Ureter (tissue), 1 donor: ENCODE data around the gene RALA. TPM values are rescaled to one million over a fixed set of nuclear protein-coding genes. Genes with fewer than 3 reads are reported as not detected.
"Not testable (repeated sequence)": the region's sequence is repeated elsewhere in the genome, so short reads cannot be mapped to it uniquely, and the experiment has no call there.

ENCODE experiments used
- DNase-seq: peaks from one replicate; pipeline ENCODE4 v3.0.0-alpha.2; 2020; ENCODE audit warnings: low spot score
- total RNA-seq: library from RNA; stranded (reverse); gene quantifications from one replicate; pipeline ENCODE4 v1.2.4, GENCODE V29; 2023
- donor health status: DM: yes; HTN: yes; CAD: no.

RALA gene
- total RNA-seq, 1 donor from 2014 or later, result 20.0 TPM

DNA sequence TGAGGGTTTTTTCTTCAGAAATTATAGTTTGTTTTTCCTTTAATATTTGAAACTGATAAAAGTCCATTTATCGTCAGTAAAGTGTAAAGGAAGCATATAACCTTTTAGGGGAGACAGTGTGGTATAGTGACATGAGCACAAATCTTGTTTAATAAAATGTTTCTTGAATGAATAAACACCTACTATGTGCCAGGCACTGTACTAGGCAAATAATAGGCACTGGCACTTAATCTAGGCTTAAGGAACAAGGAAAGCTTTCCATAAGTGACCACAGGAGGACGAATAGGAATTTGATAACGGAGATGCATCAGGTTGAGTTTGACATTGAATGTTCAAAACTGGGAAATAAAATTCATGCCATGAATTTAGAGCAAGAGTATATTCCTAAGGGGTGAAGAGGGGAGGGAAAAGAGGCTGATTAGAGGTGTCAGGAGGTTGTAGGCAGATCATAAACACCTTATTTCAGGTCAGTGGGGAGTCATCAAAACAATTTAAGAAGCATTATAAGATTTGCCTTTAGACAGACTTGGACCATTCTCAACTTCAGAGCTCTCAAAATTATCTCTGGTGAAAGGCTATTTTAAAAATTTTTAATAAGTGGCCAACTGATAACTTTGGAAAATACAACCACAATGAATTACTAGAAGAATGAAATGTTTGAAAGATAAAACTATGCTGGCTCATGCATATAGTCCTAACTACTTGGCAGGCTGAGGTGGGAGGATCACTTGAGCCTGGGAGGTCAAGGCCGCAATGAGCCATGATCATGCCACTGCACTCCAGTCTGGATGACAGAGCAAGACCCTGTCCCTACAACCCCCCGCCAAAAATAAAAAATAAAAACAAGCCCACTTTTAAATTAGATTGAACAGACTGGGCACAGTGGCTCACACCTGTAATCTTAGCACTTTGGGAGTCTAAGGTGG is 22.4 kb downstream of the RALA start:
- no peak for DNase-seq

DNA sequence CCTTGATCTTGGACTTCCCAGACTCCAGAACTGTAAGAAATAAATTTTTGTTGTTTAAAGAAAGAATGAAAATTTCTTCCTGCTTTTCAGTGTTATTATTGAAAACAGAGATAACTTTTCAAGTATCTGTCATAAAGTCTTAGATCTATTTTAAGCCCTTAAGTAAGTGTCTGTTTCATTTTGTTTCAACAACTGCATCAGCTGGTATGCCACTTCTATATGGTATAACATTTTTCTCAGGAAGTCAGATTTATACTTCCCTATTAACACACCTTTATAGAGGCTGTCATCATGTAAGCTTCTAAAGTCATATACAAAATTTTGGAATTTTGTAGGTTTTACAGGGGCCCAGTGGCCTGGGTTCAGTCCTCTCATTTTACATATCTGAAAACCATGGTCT is 24.4 kb downstream of the RALA start:
- no peak for DNase-seq

DNA sequence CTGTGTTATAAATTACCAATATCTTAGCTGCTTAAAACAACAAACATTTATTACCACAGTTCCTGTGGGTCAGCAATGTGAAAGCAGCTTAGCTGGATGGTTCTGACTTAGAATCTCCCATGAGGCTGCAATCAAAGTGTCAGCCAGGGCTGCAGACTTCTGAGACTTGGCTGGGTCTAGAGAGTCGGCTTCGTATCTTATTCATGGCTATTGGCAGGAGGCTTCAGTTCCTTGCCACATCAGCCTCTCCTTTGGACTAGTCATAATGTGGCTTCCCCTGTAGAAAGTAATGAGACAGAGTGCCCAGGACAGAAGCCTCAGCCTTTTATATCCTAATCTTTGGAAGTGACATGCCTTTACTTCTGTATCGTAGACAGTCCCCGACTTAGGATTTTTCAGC is 27.3 kb downstream of the RALA start:
- DNase-seq, result no peak

DNA sequence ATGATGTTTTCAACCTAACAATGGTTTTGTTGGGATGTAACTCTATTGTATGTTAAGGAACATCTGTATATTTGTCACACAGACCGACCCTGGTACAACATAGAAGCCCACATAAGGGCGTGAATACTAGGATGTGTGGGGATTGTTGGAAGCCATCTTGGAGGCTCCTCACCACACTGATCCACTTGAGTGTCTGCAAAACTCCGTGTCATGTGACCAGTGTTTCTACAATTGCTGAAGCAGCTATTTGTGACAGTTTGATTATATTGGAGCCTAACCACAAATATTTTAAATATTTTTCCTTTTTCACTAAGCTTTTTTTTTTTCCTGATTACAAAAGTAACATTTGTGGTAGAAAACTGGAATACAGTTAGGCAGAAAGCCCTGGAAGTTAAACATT is 27.9 kb downstream of the RALA start:
- DNase-seq, result no peak

DNA sequence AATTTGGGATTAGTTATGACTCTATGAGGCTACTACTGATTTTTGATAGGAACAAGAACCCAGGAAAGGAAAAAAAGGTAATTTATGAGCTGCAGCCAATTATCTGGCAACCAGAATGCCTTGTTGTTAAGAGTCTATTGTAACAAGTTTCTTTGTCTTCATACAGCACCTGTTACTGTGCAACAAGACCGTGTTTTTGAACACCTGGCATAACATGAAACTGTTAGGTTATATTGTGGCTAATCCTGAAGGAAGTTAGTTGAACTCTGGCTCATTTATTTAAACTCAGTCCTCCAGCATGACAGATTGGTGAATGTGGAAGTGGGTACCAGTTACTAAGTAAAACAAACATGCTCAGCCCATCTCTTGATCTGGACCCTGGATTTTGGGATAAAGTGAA is 33.0 kb downstream of the RALA start:
- DNase-seq, result no peak

DNA sequence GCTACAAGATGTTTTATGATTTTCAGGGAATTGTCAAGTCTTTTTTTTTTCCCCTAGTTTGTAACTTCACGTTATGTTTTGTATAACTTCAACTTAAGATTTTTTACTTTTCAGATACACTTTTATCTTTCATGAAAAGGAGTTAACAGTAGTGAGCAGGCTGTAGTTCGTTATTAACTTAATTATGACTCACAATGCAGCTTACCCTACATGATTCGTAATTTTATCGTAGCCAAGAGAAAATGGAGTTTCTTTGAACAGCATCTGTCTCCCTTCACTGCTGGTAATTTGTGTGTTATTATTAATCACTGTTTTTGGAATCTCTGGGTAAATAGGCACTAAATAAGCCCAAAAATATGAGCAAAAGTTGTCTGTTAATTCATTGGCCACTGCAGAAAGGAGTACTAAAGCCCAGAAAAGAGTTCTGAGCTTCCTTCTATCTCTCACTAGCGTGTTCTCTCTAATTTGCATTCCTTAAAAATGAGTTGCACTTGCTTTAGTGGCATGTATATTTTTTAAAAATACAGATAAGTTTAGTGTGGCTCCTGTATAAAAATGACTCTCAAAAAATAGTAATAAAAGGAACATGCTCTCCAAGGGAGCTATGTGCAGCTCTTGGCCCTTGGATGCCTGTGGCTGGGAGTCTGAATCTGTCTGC is 36.1 kb downstream of the RALA start:
- DNase-seq, result no peak

DNA sequence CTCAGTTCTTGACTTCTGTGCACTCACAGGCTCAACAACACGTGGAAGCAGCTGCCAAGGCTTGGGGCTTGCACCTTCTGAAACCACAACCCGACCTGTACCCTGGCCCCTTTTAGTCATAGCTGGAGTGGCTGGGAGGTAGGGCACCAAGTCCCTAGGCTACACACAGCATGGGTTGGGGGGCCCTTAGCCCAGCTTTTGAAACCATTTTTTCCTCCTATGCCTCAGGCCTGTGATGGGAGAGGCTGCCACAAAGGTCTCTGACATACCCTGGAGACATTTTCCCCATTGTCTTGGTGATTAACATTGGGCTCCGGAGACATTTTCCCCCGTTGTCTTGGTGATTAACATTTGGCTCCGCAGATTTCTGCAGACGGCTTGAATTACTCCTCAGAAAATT is 38.6 kb downstream of the RALA start:
- no peak for DNase-seq

DNA sequence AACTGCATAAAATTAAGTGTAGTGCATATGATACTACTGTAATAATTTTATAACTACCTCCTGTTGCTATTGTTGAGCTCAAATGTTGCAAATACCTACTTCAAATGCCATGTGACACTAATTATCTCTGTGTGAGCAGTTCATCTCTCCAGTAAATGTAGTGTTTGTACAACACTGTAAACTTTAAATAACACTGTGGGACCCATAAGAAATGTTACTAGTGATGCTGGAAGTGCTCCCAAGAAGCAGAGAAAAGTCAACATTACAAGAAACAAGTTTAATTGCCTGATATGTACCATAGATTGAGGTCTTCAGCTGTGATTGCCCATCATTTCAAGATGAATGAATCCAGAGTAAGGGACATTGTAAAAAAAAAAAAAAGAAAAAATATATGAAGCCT is 39.9 kb downstream of the RALA start:
- no peak for DNase-seq

DNA sequence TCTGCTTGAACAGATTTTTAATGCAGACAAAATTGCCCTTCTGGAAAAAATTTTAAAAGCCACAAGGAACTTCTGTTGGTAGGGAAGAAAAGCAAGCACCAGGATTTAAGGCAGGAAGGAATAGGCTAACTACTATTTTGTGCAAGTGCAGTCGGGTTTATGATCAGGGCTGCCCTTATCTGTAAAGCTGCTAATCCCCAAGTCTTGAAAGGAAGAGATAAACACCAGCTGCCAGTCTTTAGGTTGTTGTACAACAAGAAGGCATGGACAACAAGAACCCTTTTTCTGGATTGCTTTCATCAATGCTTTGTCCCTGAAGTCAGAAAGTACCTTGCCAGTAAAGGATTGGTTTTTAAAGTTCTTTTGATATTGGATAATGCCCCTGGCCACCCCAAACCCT is 40.7 kb downstream of the RALA start:
- no peak for DNase-seq

DNA sequence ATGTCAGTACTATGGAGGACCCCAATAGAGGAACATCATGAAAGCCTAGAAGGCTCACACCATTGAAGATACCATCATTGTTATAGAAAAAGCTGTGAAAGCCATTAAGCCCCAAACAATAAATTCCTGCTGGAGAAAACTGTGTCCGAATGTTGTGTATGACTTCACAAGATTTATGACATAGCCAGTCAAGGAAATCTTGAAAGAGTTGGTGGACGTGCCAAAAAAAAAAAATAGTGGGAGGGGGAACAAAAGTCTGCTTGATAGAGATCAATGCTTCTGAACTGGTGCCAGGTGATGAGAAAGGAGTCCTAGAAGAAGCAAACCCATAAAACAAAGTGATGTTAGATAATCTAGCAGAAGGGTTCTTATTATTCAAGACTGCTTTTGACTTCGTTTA is 41.2 kb downstream of the RALA start:
- DNase-seq, result no peak

DNA sequence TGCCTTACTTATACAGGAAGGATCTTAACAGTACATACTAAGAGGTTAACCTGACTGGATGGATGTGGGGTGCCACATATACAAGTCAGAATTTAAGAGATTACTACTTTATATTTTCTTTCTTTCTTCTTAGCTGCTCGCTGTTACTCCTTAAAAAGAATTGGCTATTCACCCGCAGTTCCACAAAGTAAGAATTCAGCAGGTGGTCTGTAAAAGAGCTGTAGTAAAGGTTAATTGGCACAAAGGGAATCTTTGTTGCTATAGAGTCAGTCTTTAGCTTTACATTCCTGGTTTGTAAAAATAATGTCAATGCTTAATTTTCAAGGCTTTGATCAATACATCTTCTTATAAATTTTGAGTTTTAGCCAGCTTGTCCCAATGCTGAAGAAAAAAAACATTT is 43.2 kb downstream of the RALA start:
- no peak for DNase-seq

DNA sequence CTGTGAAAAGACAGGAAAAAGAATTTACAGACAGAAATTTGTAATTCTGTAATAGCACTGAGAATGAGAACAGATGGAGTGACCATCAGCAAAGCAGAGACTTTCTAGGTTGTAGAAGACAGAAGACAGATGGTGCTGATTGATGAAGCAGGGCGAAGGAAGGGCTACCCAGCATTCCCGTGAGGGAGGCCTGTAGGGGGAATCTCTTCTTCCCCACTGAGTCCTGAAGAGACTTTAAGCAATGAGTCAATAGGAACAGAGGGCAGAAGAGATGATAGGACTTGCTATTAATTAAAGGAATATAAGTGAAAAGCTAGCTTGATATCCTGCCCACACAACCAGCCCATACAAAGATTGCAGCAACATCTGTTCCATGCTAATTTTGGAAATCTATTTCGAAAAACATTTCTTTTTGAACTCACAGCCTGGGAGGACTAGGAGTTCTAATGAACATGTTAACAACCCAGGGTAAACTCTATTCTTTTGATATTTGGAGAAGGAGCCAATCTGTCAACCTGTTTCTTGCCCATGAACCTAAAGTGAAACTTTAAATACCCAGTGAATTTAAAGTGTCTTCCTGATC is 44.1 kb downstream of the RALA start:
- DNase-seq, result no peak

DNA sequence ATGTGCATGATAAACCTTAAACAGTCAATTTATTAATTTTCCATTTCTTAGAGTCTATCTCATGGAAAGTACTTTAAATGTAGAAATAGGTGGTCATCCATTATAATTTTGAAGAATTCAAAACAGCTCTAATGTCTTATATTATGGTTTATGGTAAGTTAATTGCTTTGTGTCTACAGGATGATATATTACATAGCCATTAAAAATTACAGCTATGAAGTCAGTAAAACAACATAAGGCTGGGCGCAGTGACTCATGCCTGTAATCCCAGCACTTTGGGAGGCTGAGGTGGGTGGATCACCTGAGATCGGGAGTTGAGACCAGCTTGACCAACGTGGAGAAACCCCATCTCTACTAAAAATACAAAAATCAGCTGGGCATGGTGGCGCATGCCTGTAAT is 44.9 kb downstream of the RALA start:
- not testable (repeated sequence) for DNase-seq

DNA sequence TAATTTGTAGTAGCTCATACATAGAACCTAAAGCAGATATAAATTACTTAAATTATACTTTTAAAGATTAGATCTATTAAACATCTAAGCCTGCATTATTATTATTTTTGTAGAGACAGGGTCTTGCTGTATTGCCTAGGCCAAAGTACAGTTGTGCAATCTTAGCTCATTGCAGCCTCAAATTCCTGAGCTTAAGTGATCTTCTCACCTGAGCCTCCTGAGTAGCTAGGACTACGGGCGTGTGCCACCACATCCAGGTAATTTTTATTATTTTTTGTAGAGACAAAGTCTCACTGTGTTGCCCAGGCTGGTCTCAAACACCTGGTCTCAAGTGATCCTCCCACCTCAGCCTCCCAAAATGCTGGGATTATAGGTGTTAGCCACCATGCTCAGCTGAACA is 46.7 kb downstream of the RALA start:
- DNase-seq, result no peak

DNA sequence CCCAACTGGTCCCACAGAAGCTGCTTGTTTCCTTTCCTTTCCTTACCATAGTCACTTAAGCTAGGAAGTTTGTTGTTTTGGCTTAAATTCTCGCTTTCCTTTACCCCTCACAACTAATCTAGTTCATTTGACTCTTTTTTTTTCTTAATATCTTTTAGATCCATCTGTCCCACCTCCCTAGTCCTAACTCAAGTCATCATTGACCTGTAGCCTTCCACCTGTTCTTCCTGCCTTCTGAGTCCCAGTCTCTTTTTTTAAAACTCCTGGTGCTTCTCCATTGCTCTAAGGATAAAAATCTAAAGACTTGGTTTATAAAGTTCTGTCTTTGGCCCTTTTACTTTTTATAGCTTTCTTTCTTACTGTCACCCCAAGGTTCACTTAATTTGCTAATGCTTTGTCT is 47.6 kb downstream of the RALA start:
- DNase-seq, result no peak

DNA sequence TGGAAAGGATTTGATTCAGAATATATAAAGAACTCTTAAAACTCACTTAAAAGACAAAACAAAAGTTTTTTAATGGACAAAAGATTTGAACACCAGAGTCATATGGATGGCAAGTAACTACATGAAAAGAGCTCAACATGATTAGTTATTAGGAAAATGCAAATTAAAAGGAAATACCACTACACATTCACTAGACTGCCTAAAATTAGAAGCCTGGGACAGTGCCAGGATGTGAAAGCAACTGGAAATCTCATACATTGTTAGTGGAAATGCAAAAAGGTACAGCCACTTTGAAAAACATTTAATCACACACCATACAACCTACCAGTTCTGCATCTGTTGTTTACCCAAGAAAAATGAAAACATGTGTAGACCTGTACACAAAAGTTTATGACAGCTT is 48.8 kb downstream of the RALA start:
- DNase-seq, result no peak

DNA sequence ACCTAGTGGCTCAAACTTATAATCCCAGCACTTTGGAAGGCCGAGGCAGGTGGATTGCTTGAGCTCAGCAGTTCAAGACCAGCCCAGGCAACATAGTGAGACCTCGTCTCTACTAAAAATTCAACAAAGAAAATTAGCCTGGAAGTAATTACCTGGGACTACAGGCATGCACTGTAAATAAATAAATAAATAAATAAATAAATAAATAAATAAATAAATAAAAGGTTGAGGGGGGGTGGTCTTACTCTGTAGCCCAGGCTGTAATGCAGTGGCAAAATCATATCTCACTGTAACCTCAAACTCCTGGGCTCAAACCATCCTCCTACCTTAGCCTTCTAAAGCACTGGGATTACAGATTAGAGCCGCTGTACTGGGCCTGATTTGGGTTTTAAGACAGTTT is 50.5 kb downstream of the RALA start:
- no peak for DNase-seq

DNA sequence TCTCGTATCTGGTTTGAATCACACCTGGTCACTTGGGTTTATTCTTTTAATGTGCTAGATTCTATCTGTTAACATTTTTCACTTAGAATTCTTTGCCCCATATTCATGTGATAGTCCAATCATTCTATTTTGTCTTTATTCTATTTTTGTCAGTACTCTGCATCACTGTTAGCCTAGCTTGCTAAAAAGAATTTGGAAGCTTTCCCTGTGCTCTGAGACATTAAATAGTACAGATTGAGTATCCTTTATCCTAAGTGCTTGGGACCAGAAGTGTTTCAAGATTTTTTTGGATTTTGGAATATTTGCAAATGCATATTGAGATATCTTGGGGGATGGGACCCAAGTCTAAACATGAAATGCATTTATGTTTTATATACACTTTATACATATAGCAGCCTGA is 51.0 kb downstream of the RALA start:
- no peak for DNase-seq

DNA sequence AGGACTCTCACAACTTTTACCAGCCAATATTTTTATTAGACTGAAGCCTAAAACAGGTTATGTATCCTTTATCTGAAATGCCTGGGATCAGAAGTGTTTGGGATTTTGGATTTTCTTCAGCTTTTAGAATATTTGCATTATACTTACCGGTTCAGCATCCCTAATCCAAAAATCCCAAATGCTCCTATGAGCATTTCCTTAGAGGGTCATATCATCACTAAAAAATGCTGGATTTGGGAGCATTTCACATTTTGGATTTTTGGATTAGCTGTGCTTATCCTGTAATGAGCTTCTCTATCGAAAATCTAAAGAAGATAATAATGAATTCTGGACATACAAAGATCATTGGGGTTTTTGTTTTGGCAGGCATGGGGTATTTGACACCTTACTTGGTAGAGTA is 53.0 kb downstream of the RALA start:
- no peak for DNase-seq

DNA sequence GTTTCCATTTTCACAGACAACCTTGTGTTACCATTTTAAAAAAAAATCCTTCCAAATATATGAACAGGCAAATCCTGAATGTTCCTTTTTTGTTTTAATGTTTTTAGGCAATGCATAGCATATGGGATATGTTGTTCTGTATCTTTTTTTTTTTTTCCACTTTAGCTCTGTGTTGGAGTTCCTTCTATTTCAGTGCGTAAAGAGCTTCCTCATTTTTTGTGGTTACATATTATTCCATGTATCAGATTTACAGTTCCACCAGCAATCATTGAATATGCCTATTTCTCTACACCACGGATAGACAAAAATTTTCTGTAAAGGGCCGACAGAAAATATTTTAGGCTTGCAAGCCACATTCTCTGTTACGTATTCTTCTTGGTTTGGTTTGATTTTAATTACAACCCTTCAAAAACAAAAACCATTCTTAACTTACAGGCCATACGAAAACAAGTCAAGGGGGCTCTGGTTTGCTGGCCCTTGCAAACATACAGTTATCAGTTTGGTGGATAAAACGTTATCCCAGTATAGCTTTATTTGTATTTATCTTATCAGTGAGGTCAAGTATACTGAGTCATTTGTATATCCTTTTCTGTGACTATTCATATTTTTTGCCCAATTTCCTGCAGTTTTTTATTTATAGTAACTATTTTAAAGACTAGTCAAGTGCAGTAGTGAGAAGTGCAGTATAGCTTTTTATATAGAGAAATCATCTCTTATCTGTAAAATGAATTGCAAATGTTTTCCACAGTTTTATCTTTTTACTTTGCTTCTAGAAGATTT is 55.7 kb downstream of the RALA start:
- no peak for DNase-seq

DNA sequence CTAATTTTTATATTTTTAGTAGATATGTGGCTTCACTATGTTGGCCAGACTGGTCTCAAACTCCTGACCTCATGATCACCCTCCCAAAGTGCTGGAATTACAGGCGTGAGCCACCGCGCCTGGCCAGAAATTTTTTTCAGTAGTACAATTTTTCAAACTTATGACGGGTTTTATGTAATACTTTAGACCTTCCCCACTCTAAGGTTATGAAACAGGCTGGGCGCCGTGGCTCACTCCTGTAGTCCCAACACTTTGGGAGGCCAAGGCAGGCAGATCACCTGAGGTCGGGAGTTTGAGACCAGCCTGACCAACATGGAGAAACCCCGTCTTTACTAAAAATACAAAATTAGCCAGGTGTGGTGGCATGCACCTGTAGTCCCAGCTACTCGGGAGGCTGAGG is 56.5 kb downstream of the RALA start:
- DNase-seq, result not testable (repeated sequence)

DNA sequence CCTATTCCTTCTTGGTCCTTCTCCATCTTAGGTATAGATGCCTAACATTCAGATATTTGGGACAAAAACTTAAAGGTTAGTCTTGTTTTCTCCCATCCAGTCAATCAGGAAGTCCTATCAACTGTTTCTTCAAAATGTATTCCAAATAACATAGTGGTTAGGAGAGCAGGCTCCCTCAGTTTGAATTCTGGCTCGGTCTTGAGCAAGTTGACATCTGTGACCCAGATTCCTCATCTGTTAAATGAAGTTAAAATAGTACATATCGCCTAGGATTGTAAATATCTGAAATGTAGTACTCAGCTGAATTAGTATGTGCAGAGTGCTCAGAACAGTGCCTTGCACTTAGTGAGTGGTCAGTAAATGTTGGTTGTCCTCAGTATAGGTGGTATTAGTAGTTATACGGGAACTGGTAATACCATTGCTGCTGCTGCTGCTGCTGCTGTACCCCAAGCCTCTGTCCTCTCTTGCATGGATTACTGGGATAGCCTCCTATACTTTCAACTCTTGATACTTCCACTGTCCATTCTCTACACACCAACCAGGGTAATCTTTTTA is 58.6 kb downstream of the RALA start:
- DNase-seq, result no peak
